ENCODE results near the gene ACOX3. TPM values are rescaled to one million over a fixed set of nuclear protein-coding genes. Genes with fewer than 3 reads are reported as not detected.

ACOX3 gene
- total RNA-seq, 4 donors from 2014 or later = 32.0 to 77.2 (median 43.8) TPM

- Histone ChIP-seq H3K36me3 (peaks cover 45 to 100% (median 79%) of the 10 kb centered on the region in 4 donors), H3K9me3 (no peaks in the 10 kb centered on the region), H3K27ac (replicated peaks in 1 of 4) (no peak overlapping the region), H3K4me1 (peaks cover 0 to 4% (median 0%) of the 10 kb centered on the region in 4 donors), H3K4me3 (no peak overlapping the region), H3K27me3 (no peaks in the 10 kb centered on the region)
- intact Hi-C loops (cut with DNase I) = no loop called here
- DNase-seq (ENCODE audit: extremely low spot score) = no peak
- 92% methylated on average over 14 of the region's 14 CpGs for WGBS
- TF ChIP-seq POLR2A (IDR thresholded peaks at IDR 0.05; ENCODE audit: low read depth) (no peak), EP300 (IDR thresholded peaks at IDR 0.05) (no peak), POLR2AphosphoS5 (IDR thresholded peaks at IDR 0.05) (no peak), CTCF (IDR thresholded peaks at IDR 0.05) (no peak)
Observed at GRCh38 chr4:8464381-8464780, 23.9 kb upstream of the ACOX3 start.

- H3K4me3 ChIP-seq = no peak overlapping the region
- H3K36me3 ChIP-seq = peaks cover 45 to 100% (median 80%) of the 10 kb centered on the region in 4 donors
- H3K27ac ChIP-seq (replicated peaks in 1 of 4) = no peak overlapping the region
- H3K9me3 ChIP-seq = no peaks in the 10 kb centered on the region
- TF ChIP-seq POLR2AphosphoS5 (IDR thresholded peaks at IDR 0.05) = no peak
- no peak for DNase-seq (ENCODE audit: extremely low spot score)
- H3K27me3 ChIP-seq = no peaks in the 10 kb centered on the region
- H3K4me1 ChIP-seq = peaks cover 0 to 4% (median 0%) of the 10 kb centered on the region in 4 donors
- intact Hi-C loops (cut with DNase I) = no loop called here
- 95% methylated on average over 9 of the region's 9 CpGs for WGBS
Observed at GRCh38 chr4:8463811-8464210, 23.3 kb upstream of the ACOX3 start.

DNA sequence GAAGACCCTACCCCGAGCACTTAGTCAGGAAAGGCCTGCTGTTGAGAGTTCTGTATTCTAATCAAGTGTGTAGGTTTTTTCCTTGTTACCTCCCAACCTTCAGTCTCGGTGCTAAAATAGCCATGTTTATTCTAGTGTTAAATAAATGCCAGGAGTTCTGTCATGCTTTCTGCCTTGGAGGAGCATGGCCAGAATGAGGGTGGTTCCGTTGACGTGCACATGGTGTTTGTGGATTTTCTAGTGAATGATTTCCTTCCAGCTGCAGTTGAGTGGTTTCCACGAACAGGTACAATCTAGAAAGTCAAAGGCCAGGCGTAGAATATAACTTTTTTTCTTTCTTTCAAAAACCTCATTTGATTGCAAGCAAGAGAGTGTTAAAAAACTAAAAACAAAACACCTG, 21.1 kb upstream of the ACOX3 start:
- 80% methylated on average over 6 of the region's 6 CpGs for WGBS
- Histone ChIP-seq H3K27ac (replicated peaks in 1 of 4) (no peak overlapping the region), H3K36me3 (peaks cover 50 to 100% (median 82%) of the 10 kb centered on the region in 4 donors), H3K4me1 (peaks cover 0 to 4% (median 0%) of the 10 kb centered on the region in 4 donors), H3K27me3 (no peaks in the 10 kb centered on the region), H3K4me3 (no peak overlapping the region), H3K9me3 (no peaks in the 10 kb centered on the region)
- intact Hi-C loops (cut with DNase I) = no loop called here
- TF ChIP-seq EP300 (IDR thresholded peaks at IDR 0.05) (no peak), POLR2A (IDR thresholded peaks at IDR 0.05; ENCODE audit: low read depth) (no peak), POLR2AphosphoS5 (IDR thresholded peaks at IDR 0.05) (no peak), CTCF (IDR thresholded peaks at IDR 0.05) (no peak)
- no peak for DNase-seq (ENCODE audit: extremely low spot score)

DNA sequence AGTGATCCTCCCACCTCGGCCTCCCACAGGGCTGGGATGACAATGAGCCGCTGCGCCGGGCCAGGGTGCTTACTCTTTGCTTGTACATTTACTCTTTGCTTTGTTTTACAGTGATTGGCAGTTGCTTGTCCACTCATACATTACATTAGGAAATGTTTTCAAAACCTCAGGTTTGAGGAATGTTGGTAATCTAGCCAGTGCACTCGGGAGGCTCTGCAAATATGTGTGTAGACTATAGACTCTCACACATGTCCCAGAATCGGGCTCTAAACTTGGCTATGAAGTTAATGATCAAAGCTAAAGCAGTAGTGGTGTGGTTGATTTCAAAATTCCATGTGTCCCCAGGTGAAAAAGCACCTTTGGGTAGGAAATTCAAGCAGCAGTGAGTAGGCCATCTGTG, 20.6 kb upstream of the ACOX3 start:
- TF ChIP-seq POLR2A (IDR thresholded peaks at IDR 0.05; ENCODE audit: low read depth) (no peak), CTCF (IDR thresholded peaks at IDR 0.05) (no peak), EP300 (IDR thresholded peaks at IDR 0.05) (no peak), POLR2AphosphoS5 (IDR thresholded peaks at IDR 0.05) (no peak)
- no peak overlapping the region for H3K4me3 ChIP-seq
- WGBS = 95% methylated on average over 6 of the region's 6 CpGs
- peaks cover 46 to 100% (median 82%) of the 10 kb centered on the region in 4 donors for H3K36me3 ChIP-seq
- H3K9me3 ChIP-seq = no peaks in the 10 kb centered on the region
- no peak for DNase-seq (ENCODE audit: extremely low spot score)
- intact Hi-C loops (cut with DNase I) = no loop called here
- H3K4me1 ChIP-seq = peaks cover 0 to 4% (median 0%) of the 10 kb centered on the region in 4 donors
- no peaks in the 10 kb centered on the region for H3K27me3 ChIP-seq
- H3K27ac ChIP-seq (replicated peaks in 1 of 4) = no peak overlapping the region

- TF ChIP-seq POLR2A (IDR thresholded peaks at IDR 0.05; ENCODE audit: low read depth) = no peak
- no peak for TF ChIP-seq POLR2AphosphoS5 (IDR thresholded peaks at IDR 0.05)
- TF ChIP-seq EP300 (IDR thresholded peaks at IDR 0.05) = no peak
- TF ChIP-seq CTCF (IDR thresholded peaks at IDR 0.05) = no peak
- intact Hi-C loops (cut with DNase I) = no loop called here
- WGBS = 92% methylated on average over 7 of the region's 8 CpGs
- H3K27ac ChIP-seq (replicated peaks in 1 of 4) = no peak overlapping the region
- H3K36me3 ChIP-seq = peaks cover 46 to 100% (median 82%) of the 10 kb centered on the region in 4 donors
- no peaks in the 10 kb centered on the region for H3K9me3 ChIP-seq
- H3K4me3 ChIP-seq = no peak overlapping the region
- H3K27me3 ChIP-seq = no peaks in the 10 kb centered on the region
- DNase-seq (ENCODE audit: extremely low spot score) = no peak
- peaks cover 0 to 4% (median 0%) of the 10 kb centered on the region in 4 donors for H3K4me1 ChIP-seq
Observed at GRCh38 chr4:8459867-8460445, 19.4 kb upstream of the ACOX3 start.

Data from esophagus muscularis mucosa (tissue), 4 donors.